IPS DF 6.9 (cell line): Measurements from ENCODE around the gene KRTAP6-1.

Experiments
- DNase-seq: peaks from one replicate; pipeline ENCODE4 v3.0.0-alpha.2; 2013; ENCODE audit warnings: low read depth, low spot score
- H3K27ac ChIP-seq: one replicate; pipeline ENCODE4 v1.5.1; 2013; ENCODE audit warnings: low read length, control low read depth
- H3K27me3 ChIP-seq: 2 replicates; pipeline ENCODE4 v1.6.1; 2013; ENCODE audit warnings: mild to moderate bottlenecking, low read length; ENCODE audit not compliant: control insufficient read depth, insufficient read depth
- H3K36me3 ChIP-seq: 2 replicates; pipeline ENCODE4 v1.6.1; 2013; ENCODE audit warnings: low read length; ENCODE audit not compliant: control insufficient read depth, insufficient read depth
- H3K4me1 ChIP-seq: 2 replicates; pipeline ENCODE4 v1.6.1; 2013; ENCODE audit warnings: low read length; ENCODE audit not compliant: control insufficient read depth, insufficient read depth
- H3K4me3 ChIP-seq: 2 replicates; pipeline ENCODE4 v1.5.1; 2013; ENCODE audit warnings: mild to moderate bottlenecking, low read length
- H3K9me3 ChIP-seq: 2 replicates; pipeline ENCODE4 v1.6.1; 2013; ENCODE audit warnings: low read length, inconsistent platforms; ENCODE audit not compliant: control insufficient read depth, insufficient read depth
- WGBS: extraction: QIAGEN DNeasy Blood & Tissue Kit; methylation state at CpG from one replicate; pipeline ENCODE4 v1.1.7; 2013; ENCODE audit warnings: mixed read lengths, missing lambda C conversion rate; ENCODE audit not compliant: insufficient read length, insufficient coverage; 5-methylcytosine and 5-hydroxymethylcytosine counted together

The KRTAP6-1 gene

DNA sequence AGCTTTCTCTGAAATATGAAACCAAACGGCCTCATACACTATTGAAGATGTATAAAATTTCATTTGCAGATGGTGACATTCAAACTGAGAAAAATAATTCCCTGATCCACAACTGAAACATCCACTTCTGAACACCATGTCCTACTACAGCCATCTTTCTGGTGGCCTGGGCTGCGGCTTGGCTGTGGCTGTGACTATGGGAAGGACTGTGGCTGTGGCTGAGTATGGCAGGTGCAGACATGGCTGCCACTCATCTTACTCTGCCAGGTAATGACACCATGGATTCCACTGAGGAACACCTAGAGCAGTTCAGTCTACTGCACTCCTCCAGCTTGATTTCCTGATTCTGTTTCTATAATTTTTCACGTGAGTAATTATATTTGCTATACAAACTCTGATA lies 6.8 kb upstream of the KRTAP6-1 start, which contains the start of gene KRTAP20-4:
TSS of gene KRTAP20-4 (plus strand) at position 106 of the 400 bp plus-strand sequence.
- H3K27ac ChIP-seq = no peak within 1 kb of the TSS
- H3K4me3 ChIP-seq = no peak within 1 kb of the TSS
- H3K9me3 ChIP-seq = peaks cover 10% of the 10 kb centered on the region
- no peaks in the 10 kb centered on the region for H3K4me1 ChIP-seq
- WGBS = no CpG with 5 or more reads among the region's 3 CpGs
- H3K27me3 ChIP-seq = no peaks in the 10 kb centered on the region
- no peaks in the 10 kb centered on the region for H3K36me3 ChIP-seq
- no peak for DNase-seq

GRCh38 chr21:30620080-30620479 lies 6.3 kb upstream of the KRTAP6-1 start:
- no peak for DNase-seq
- Histone ChIP-seq H3K27me3 (no peaks in the 10 kb centered on the region), H3K4me3 (no peak overlapping the region), H3K4me1 (no peaks in the 10 kb centered on the region), H3K9me3 (peaks cover 12% of the 10 kb centered on the region), H3K36me3 (no peaks in the 10 kb centered on the region), H3K27ac (no peak overlapping the region)

DNA sequence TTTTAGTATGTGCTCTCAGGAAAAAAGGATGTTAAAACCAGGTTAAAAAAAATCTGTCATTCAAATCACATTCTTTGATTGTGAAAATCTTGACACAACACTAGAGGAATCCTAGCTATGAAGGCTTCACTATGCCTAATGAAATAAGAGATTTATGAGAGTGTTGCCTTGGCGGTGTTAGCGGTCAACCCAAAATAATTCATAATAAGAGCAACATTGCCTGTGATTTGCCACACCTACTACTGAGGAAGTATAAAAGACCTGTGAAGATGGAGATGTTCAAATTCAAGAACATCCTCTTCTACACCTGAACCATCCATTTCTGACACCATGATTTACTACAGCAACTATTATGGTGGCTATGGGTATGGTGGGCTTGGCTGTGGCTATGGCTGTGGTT lies 2.4 kb upstream of the KRTAP6-1 start, which contains the start of gene KRTAP20-1:
TSS of gene KRTAP20-1 (plus strand) at position 301 of the 400 bp plus-strand sequence. CDS start at position 331, 30 bp downstream.
- no peaks in the 10 kb centered on the region for H3K4me1 ChIP-seq
- H3K27ac ChIP-seq = no peak within 1 kb of the TSS
- no peaks in the 10 kb centered on the region for H3K27me3 ChIP-seq
- WGBS = no CpG with 5 or more reads among the region's 2 CpGs
- no peaks in the 10 kb centered on the region for H3K36me3 ChIP-seq
- H3K4me3 ChIP-seq = no peak within 1 kb of the TSS
- peaks cover 12% of the 10 kb centered on the region for H3K9me3 ChIP-seq
- DNase-seq = no peak

- no peaks in the 10 kb centered on the region for H3K27me3 ChIP-seq
- H3K27ac ChIP-seq = no peak overlapping the region
- peaks cover 9% of the 10 kb centered on the region for H3K9me3 ChIP-seq
- no peak for DNase-seq
- no peak overlapping the region for H3K4me3 ChIP-seq
- no peaks in the 10 kb centered on the region for H3K36me3 ChIP-seq
- no peaks in the 10 kb centered on the region for H3K4me1 ChIP-seq
Measured at GRCh38 chr21:30615199-30615598, 1.5 kb upstream of the KRTAP6-1 start.

DNA sequence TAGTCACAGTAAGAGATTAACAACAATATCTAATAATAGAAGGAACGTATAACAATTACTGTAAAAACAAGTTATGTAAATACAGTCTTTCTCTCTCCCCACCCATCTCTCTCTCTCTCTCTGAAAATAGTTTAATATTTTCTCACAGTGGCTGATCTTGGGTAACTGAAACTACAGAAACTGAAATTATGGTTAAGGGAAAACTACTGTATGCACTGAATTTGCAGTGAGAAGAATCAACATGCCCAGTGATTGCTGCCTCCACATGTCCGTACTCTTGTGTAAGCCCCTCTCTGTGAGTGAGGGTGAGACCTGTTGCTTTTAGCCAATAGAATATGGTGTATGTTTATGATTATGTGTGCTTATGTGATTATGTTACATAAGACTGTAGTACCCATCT lies 1.6 kb downstream of the KRTAP6-1 start:
- no peak overlapping the region for H3K27ac ChIP-seq
- WGBS = no CpG with 5 or more reads among the region's 2 CpGs

DNA sequence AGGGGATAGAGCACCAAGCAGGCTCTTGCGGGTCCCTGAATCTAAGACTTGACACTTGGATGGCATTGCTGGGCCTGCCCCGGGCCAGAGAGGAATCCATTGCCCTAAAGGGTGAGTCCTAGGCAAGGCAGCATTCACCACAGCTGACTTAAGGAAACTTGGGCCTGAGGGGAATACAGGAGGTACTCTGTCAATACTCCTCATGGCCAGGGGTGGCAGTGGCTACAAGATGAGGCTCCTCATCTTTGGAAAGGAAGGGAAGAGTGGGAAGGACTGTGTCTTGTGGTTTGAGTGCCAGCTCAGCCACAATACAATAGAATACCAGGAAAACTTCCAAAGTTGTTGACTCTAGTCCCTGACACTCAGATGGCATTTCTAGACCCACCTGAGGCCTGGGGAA lies 7.8 kb downstream of the KRTAP6-1 start:
- no peaks in the 10 kb centered on the region for H3K4me1 ChIP-seq
- no peak overlapping the region for H3K27ac ChIP-seq
- no peak overlapping the region for H3K4me3 ChIP-seq
- no peak for DNase-seq
- H3K9me3 ChIP-seq = peaks cover 11% of the 10 kb centered on the region
- no peaks in the 10 kb centered on the region for H3K36me3 ChIP-seq
- H3K27me3 ChIP-seq = no peaks in the 10 kb centered on the region
- no CpG with 5 or more reads among the region's 2 CpGs for WGBS

More for the DNA sequence above, 1.6 kb downstream of the KRTAP6-1 start:
- Histone ChIP-seq H3K4me1 (no peaks in the 10 kb centered on the region), H3K4me3 (no peak overlapping the region), H3K9me3 (peaks cover 10% of the 10 kb centered on the region), H3K27me3 (no peaks in the 10 kb centered on the region), H3K36me3 (no peaks in the 10 kb centered on the region)
- no peak for DNase-seq

DNA sequence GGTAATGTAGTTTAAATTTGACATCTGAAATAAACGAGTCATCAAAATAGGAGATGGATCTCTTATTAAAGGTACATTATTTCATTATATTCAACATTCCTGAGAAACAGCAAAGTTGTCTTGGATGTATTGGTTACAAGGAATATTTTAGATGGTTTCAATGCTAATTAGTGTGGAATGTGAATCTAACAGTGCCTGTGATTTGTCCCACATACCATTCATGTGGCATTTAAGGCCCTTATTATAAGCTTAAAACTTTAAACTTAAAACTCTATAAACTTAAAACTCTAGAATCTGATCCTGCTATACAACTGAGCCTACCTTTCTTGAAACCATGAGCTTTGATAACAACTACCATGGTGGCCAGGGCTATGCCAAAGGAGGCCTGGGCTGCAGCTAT lies 12.9 kb downstream of the KRTAP6-1 start, which contains the start of gene KRTAP22-1:
TSS of gene KRTAP22-1 (plus strand) at position 301 of the 400 bp plus-strand sequence.
- no CpG with 5 or more reads among the region's 1 CpG for WGBS
- Histone ChIP-seq H3K27me3 (no peaks in the 10 kb centered on the region), H3K36me3 (no peaks in the 10 kb centered on the region), H3K27ac (no peak within 1 kb of the TSS), H3K4me1 (no peaks in the 10 kb centered on the region), H3K4me3 (no peak within 1 kb of the TSS), H3K9me3 (peaks cover 8% of the 10 kb centered on the region)
- DNase-seq = no peak

DNA sequence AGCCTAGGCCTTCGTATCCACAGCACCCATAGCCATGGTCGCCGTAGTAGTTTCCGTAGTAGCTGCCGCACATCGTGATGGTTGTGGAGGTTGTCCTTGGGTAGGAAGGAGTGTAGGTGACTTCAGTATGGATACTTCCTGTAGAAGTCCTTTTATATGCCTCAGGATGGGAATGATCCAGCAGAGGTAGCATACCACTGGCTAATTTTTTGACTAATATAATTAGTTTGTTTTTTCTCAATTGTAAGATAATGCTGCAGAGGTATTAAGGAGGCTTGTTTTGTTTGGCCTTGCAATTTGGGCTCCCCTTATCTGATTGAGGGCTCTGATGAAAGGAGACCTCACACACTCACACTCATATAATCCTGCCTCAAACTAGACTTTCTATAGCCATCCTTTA lies 14.9 kb downstream of the KRTAP6-1 start, which contains the start of gene KRTAP6-2:
TSS of gene KRTAP6-2 (minus strand) at position 101 of the 400 bp plus-strand sequence. CDS start at position 73, 28 bp downstream.
- H3K36me3 ChIP-seq = no peaks in the 10 kb centered on the region
- WGBS = no CpG with 5 or more reads among the region's 6 CpGs

DNA sequence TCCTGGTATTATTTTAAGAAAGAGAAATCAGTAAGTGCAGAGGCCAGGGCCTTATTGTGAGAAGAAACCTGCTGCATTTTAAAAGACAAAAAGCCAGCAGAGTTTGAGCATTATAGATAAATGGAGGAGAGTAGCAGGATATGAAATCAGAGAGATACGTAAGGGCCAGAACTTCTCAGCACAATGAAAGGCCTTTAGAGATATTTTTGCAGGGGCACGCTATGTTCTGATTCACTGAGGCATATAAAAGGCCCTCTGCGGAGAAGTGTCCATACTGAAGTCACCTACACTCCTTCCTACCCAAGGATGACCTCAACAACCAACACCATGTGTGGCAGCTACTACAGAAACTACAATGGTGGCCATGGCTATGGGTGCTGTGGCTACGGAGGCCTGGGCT lies 21.6 kb downstream of the KRTAP6-1 start, which contains the start of gene KRTAP6-3:
TSS of gene KRTAP6-3 (plus strand) at position 301 of the 400 bp plus-strand sequence. CDS start at position 307, 6 bp downstream.
- WGBS = no CpG with 5 or more reads among the region's 4 CpGs
- Histone ChIP-seq H3K4me3 (no peak within 1 kb of the TSS), H3K27me3 (no peaks in the 10 kb centered on the region), H3K36me3 (no peaks in the 10 kb centered on the region), H3K4me1 (no peaks in the 10 kb centered on the region), H3K9me3 (peaks cover 4% of the 10 kb centered on the region), H3K27ac (no peak within 1 kb of the TSS)
- DNase-seq = no peak

More for the DNA sequence above, 14.9 kb downstream of the KRTAP6-1 start, which contains the start of gene KRTAP6-2:
- Histone ChIP-seq H3K27me3 (no peaks in the 10 kb centered on the region), H3K4me1 (no peaks in the 10 kb centered on the region), H3K4me3 (no peak within 1 kb of the TSS), H3K9me3 (peaks cover 9% of the 10 kb centered on the region), H3K27ac (no peak within 1 kb of the TSS)
- no peak for DNase-seq

DNA sequence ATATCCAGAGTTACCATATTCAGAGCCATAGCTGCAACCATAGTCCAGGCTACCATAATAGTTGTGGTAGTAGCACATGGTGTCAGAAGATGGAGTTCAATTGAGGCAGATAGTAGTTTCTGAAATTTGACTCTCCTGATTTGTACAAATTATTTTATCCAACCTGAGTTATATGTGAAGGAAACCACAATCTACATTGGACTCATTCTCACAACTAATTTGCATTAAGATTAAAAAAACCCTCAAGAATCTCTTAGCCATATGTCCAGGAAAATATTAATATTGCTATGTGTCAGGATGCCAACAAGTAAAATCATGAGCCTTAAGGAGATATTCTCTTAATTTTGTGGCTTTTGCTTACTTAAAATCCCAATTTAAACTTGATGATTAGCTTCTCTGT lies 23.4 kb downstream of the KRTAP6-1 start, which contains the start of gene KRTAP22-2:
TSS of gene KRTAP22-2 (minus strand) at position 101 of the 400 bp plus-strand sequence.
- no peak for DNase-seq
- no peak within 1 kb of the TSS for H3K4me3 ChIP-seq
- peaks cover 4% of the 10 kb centered on the region for H3K9me3 ChIP-seq
- H3K27ac ChIP-seq = no peak within 1 kb of the TSS
- H3K27me3 ChIP-seq = no peaks in the 10 kb centered on the region
- H3K36me3 ChIP-seq = no peaks in the 10 kb centered on the region
- no peaks in the 10 kb centered on the region for H3K4me1 ChIP-seq

DNA sequence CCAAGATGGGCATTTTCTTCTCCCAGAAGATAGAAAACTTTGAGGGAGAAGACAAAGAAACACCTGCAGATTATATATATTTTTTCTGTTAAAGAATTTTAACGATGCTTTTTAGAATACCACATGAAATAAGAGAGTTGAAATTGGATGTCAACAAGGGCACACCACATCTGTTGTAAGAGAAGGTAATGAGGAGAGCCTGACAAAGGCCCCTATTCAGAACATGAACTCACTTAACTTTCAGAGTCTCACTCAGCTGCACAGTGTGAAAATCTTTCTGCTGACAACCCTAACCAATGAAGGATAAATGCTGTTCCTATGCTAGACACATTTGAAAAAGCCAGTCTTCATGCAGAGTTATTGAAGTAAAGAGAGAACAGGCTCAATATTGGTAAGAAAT lies 30.9 kb downstream of the KRTAP6-1 start:
- H3K36me3 ChIP-seq = no peaks in the 10 kb centered on the region
- peaks cover 6% of the 10 kb centered on the region for H3K9me3 ChIP-seq
- H3K27me3 ChIP-seq = no peaks in the 10 kb centered on the region
- H3K27ac ChIP-seq = no peak overlapping the region
- no peak for DNase-seq
- H3K4me3 ChIP-seq = no peak overlapping the region
- no peaks in the 10 kb centered on the region for H3K4me1 ChIP-seq
- no CpG with 5 or more reads among the region's 1 CpG for WGBS
